Body of pancreas (tissue), 4 donors: ENCODE results near the gene VAV2.

ENCODE experiments used
- CTCF ChIP-seq, 7 experiments: fragments of 450-650 bp in 4 of 7; fragments of 200-600 bp in 3 of 7; sonication (generic) in 3 of 7; IDR thresholded peaks; one replicate each; pipeline ENCODE4 v1.5.1; 2016 to 2019; ENCODE audit warnings: antibody characterized with exemption in 7 of 7
- POLR2A ChIP-seq, 3 donors: fragments of 450-650 bp; IDR thresholded peaks; one replicate each; pipeline ENCODE4 v1.6.1; 2016; ENCODE audit warnings: antibody characterized with exemption in 3 of 3, mild to moderate bottlenecking in 2 of 3

- TF ChIP-seq POLR2A (IDR thresholded peaks at IDR 0.05) = no peak
- no peak for TF ChIP-seq CTCF (IDR thresholded peaks at IDR 0.05)
These were observed 45.5 kb upstream of the VAV2 start for GRCh38 chr9:134037641-134038040.
